K562 (cell line): Measurements from ENCODE around the gene JPT1. TPM values are rescaled to one million over a fixed set of nuclear protein-coding genes. Genes with fewer than 3 reads are reported as not detected.

Source experiments
- polyA plus RNA-seq, 8 experiments: library from polyadenylated mRNA; depleted of rRNA in 4 of 8; stranded (reverse) in 5 of 8; unstranded in 3 of 8; fragments of >200 nt; fragmentation: Nextera tagmentation in 2 of 8; fragmentation: Illumina TruSeq in 1 of 8; extraction: Ambion mirVana in 2 of 8; extraction: Trizol in 1 of 8; gene quantifications; 2 replicates each; pipeline versions ENCODE4 v1.2.1 to v1.2.3, GENCODE V29; 2011 to 2014; ENCODE audit warnings: inconsistent platforms in 1 of 8, missing spikeins in 1 of 8
- total RNA-seq, 7 experiments: library from RNA; depleted of rRNA in 6 of 7; stranded (reverse); fragments of >200 nt in 6 of 7; fragmentation: Illumina TruSeq in 2 of 7; extraction: Trizol in 2 of 7; gene quantifications; 2 replicates each; pipeline versions ENCODE4 v1.2.1 to v1.2.3, GENCODE V29; 2011 to 2021; ENCODE audit warnings: low replicate concordance in 1 of 7
- TF ChIP-seq, protein P1 (sequence below): fragments of 450-650 bp; formaldehyde crosslinking; IDR thresholded peaks from 2 replicates; pipeline ENCODE4 v1.4.0; 2020; ENCODE audit warnings: mild to moderate bottlenecking, moderate library complexity
- TF ChIP-seq, protein P2 (sequence below): fragments of 450-650 bp; IDR thresholded peaks from 2 replicates; pipeline ENCODE4 v1.7.1; 2018; ENCODE audit warnings: mild to moderate bottlenecking, low read depth; ENCODE audit not compliant: partially characterized antibody

Gene JPT1
- total and polyA plus RNA-seq, 9 of the 15 experiments (the other 6 are each of a cell fraction or from before 2014, with no cell fraction given) = 56.7 to 292 (median 144) TPM

DNA sequence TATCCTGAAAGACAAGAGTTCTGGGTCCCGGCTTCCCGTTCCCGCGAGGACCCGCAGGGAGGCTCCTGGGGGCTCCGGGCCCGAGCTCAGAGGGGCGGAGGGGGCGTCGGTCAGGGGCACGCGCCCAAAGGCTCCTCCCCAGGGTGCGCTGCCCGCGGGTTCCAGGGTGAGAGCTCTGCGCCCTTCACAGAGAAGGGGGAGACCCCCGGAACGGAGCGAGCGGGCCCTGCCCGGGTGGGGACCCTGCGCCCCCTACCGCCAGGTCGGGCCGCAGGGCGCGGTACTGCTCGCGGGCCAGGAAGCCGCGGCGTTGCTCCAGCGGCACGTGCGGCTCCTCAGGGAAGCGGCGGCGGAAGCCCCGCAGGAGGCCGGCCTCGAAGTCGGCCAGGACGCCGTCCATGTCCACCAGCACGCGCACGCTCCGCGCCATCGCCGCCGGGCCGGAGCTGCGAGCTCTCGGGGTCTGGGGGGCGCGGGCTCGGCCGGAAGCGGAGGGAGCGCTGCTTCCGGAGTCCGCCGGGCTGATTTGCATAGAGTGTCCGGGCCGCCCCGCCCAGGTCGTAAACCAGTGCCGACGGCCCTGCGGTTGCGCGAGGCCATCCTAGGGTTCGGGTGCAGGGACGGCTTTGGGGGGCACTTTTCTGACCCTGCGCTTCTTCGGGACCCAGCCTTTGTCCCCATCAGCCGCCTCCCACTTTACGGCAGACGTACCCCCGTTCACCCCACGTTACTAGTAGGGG, 22.9 kb downstream of the JPT1 start, which contains the start of gene NT5C (continued):
- TF ChIP-seq, protein P1, sequence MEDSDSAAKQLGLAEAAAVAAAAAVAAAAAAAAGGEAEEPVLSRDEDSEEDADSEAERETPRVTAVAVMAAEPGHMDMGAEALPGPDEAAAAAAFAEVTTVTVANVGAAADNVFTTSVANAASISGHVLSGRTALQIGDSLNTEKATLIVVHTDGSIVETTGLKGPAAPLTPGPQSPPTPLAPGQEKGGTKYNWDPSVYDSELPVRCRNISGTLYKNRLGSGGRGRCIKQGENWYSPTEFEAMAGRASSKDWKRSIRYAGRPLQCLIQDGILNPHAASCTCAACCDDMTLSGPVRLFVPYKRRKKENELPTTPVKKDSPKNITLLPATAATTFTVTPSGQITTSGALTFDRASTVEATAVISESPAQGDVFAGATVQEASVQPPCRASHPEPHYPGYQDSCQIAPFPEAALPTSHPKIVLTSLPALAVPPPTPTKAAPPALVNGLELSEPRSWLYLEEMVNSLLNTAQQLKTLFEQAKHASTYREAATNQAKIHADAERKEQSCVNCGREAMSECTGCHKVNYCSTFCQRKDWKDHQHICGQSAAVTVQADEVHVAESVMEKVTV (CRISPR knock-in tag) = no peak
- TF ChIP-seq, protein P2, sequence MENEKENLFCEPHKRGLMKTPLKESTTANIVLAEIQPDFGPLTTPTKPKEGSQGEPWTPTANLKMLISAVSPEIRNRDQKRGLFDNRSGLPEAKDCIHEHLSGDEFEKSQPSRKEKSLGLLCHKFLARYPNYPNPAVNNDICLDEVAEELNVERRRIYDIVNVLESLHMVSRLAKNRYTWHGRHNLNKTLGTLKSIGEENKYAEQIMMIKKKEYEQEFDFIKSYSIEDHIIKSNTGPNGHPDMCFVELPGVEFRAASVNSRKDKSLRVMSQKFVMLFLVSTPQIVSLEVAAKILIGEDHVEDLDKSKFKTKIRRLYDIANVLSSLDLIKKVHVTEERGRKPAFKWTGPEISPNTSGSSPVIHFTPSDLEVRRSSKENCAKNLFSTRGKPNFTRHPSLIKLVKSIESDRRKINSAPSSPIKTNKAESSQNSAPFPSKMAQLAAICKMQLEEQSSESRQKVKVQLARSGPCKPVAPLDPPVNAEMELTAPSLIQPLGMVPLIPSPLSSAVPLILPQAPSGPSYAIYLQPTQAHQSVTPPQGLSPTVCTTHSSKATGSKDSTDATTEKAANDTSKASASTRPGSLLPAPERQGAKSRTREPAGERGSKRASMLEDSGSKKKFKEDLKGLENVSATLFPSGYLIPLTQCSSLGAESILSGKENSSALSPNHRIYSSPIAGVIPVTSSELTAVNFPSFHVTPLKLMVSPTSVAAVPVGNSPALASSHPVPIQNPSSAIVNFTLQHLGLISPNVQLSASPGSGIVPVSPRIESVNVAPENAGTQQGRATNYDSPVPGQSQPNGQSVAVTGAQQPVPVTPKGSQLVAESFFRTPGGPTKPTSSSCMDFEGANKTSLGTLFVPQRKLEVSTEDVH = peak; percentile 61
